IgD-negative memory B cell (primary cell): ENCODE data around the gene PRC1. TPM values are rescaled to one million over a fixed set of nuclear protein-coding genes. Genes with fewer than 3 reads are reported as not detected.

ENCODE experiments used
- H3K27ac Mint-ChIP-seq, 3 donors: one replicate each; pipeline ENCODE4 v1.8.0; 2020 to 2022; ENCODE audit warnings: mild to moderate bottlenecking in 3 of 3, mixed read lengths in 3 of 3, moderate library complexity in 1 of 3
- H3K27me3 Mint-ChIP-seq: one replicate; pipeline ENCODE4 v1.8.0; 2021; ENCODE audit warnings: mixed read lengths
- H3K36me3 Mint-ChIP-seq: one replicate; pipeline ENCODE4 v1.8.0; 2020; ENCODE audit warnings: mild to moderate bottlenecking, mixed read lengths
- H3K4me1 Mint-ChIP-seq, 3 donors: one replicate each; pipeline ENCODE4 v1.8.0; 2020 to 2022; ENCODE audit warnings: mixed read lengths in 3 of 3, mild to moderate bottlenecking in 1 of 3
- H3K4me3 Mint-ChIP-seq, 4 donors: one replicate each; pipeline ENCODE4 v1.8.0; 2020 to 2022; ENCODE audit warnings: mild to moderate bottlenecking in 4 of 4, mixed read lengths in 4 of 4, moderate library complexity in 3 of 4
- H3K9me3 Mint-ChIP-seq, 3 donors: one replicate each; pipeline ENCODE4 v1.8.0; 2020 to 2021; ENCODE audit warnings: mixed read lengths in 3 of 3, mild to moderate bottlenecking in 1 of 3
- polyA plus RNA-seq: library from polyadenylated mRNA; unstranded; fragments of 300-500 nt; fragmentation: Illumina TruSeq; gene quantifications from one replicate; pipeline ENCODE4 v1.2.3, GENCODE V29; 2021

Gene PRC1
- polyA plus RNA-seq, 1 donor from 2014 or later = 3.3 TPM

GRCh38 chr15:90954712-90955623 lies 39.4 kb downstream of the PRC1 start, which contains the start of gene RCCD1:
RCCD1 (plus strand) TSS chr15:90954884; CDS start chr15:90956735, 1,851 bp downstream.
- Mint-ChIP-seq H3K4me1 (peaks cover 9 to 11% (median 9%) of the 10 kb centered on the region in 3 donors), H3K27ac (peak within 1 kb of the TSS; percentile 77 to 96 (median 96)), H3K27me3 (no peaks in the 10 kb centered on the region), H3K36me3 (peaks cover 6% of the 10 kb centered on the region), H3K4me3 (peak within 1 kb of the TSS; percentile 89 to 96 (median 95)), H3K9me3 (no peaks in the 10 kb centered on the region)

- Mint-ChIP-seq H3K27me3 (no peaks in the 10 kb centered on the region), H3K27ac (peak overlapping the region; percentile 77 to 96 (median 96)), H3K4me1 (peaks cover 9 to 11% (median 9%) of the 10 kb centered on the region in 3 donors), H3K4me3 (peak overlapping the region in 3 of 4 donors; percentile 89 to 96 (median 95)), H3K9me3 (no peaks in the 10 kb centered on the region), H3K36me3 (peaks cover 6% of the 10 kb centered on the region)
Measured at GRCh38 chr15:90953947-90954711, 40.2 kb downstream of the PRC1 start.

- H3K27me3 Mint-ChIP-seq = no peaks in the 10 kb centered on the region
- peak overlapping the region in 3 of 4 donors; percentile 13 to 96 (median 83) for H3K4me3 Mint-ChIP-seq
- peaks cover 6% of the 10 kb centered on the region for H3K36me3 Mint-ChIP-seq
- H3K4me1 Mint-ChIP-seq = peaks cover 9 to 11% (median 9%) of the 10 kb centered on the region in 3 donors
- H3K9me3 Mint-ChIP-seq = no peaks in the 10 kb centered on the region
- H3K27ac Mint-ChIP-seq = no peak overlapping the region
Measured at GRCh38 chr15:90952901-90953677, 41.2 kb downstream of the PRC1 start.

- H3K4me3 Mint-ChIP-seq = peak overlapping the region in 1 of 4 donors; percentile 14
- H3K4me1 Mint-ChIP-seq = peaks cover 1 to 4% (median 4%) of the 10 kb centered on the region in 3 donors
- no peaks in the 10 kb centered on the region for H3K9me3 Mint-ChIP-seq
- no peak overlapping the region for H3K27ac Mint-ChIP-seq
- peaks cover 6% of the 10 kb centered on the region for H3K36me3 Mint-ChIP-seq
- no peaks in the 10 kb centered on the region for H3K27me3 Mint-ChIP-seq
Measured at GRCh38 chr15:90950676-90951075, 43.7 kb downstream of the PRC1 start.

GRCh38 chr15:90949979-90950675 lies 44.2 kb downstream of the PRC1 start:
- Mint-ChIP-seq H3K36me3 (peaks cover 6% of the 10 kb centered on the region), H3K9me3 (no peaks in the 10 kb centered on the region), H3K27ac (no peak overlapping the region), H3K4me3 (peak overlapping the region in 1 of 4 donors; percentile 14), H3K4me1 (peaks cover 0 to 4% (median 4%) of the 10 kb centered on the region in 3 donors), H3K27me3 (no peaks in the 10 kb centered on the region)

GRCh38 chr15:90948506-90948905 lies 45.8 kb downstream of the PRC1 start:
- Mint-ChIP-seq H3K27me3 (no peaks in the 10 kb centered on the region), H3K4me3 (no peak overlapping the region), H3K4me1 (no peaks in the 10 kb centered on the region), H3K36me3 (peaks cover 6% of the 10 kb centered on the region), H3K27ac (no peak overlapping the region), H3K9me3 (no peaks in the 10 kb centered on the region)

- Mint-ChIP-seq H3K4me3 (no peak overlapping the region), H3K4me1 (no peaks in the 10 kb centered on the region), H3K27me3 (no peaks in the 10 kb centered on the region), H3K9me3 (no peaks in the 10 kb centered on the region), H3K27ac (peak overlapping the region in 2 of 3 donors; percentile 19 to 39), H3K36me3 (peaks cover 5% of the 10 kb centered on the region)
Measured at GRCh38 chr15:90947577-90948357, 46.6 kb downstream of the PRC1 start.

GRCh38 chr15:90946941-90947576 lies 47.3 kb downstream of the PRC1 start:
- Mint-ChIP-seq H3K27ac (peak overlapping the region in 1 of 3 donors; percentile 19), H3K4me1 (no peaks in the 10 kb centered on the region), H3K27me3 (no peaks in the 10 kb centered on the region), H3K9me3 (no peaks in the 10 kb centered on the region), H3K4me3 (no peak overlapping the region), H3K36me3 (peaks cover 3% of the 10 kb centered on the region)

- Mint-ChIP-seq H3K9me3 (no peaks in the 10 kb centered on the region), H3K36me3 (peaks cover 3% of the 10 kb centered on the region), H3K4me3 (no peak overlapping the region), H3K4me1 (no peaks in the 10 kb centered on the region), H3K27me3 (no peaks in the 10 kb centered on the region), H3K27ac (no peak overlapping the region)
Measured at GRCh38 chr15:90946538-90946937, 47.8 kb downstream of the PRC1 start.

- Mint-ChIP-seq H3K27me3 (no peaks in the 10 kb centered on the region), H3K4me3 (no peak overlapping the region), H3K4me1 (no peaks in the 10 kb centered on the region), H3K36me3 (no peaks in the 10 kb centered on the region), H3K9me3 (no peaks in the 10 kb centered on the region), H3K27ac (peak overlapping the region in 1 of 3 donors; percentile 42)
Measured at GRCh38 chr15:90945091-90945490, 49.2 kb downstream of the PRC1 start.

- Mint-ChIP-seq H3K36me3 (no peaks in the 10 kb centered on the region), H3K4me3 (no peak overlapping the region), H3K9me3 (no peaks in the 10 kb centered on the region), H3K27me3 (no peaks in the 10 kb centered on the region), H3K4me1 (no peaks in the 10 kb centered on the region), H3K27ac (peak overlapping the region in 1 of 3 donors; percentile 43)
Measured at GRCh38 chr15:90942354-90943120, 51.8 kb downstream of the PRC1 start.

GRCh38 chr15:90941038-90941437 lies 53.3 kb downstream of the PRC1 start:
- no peaks in the 10 kb centered on the region for H3K27me3 Mint-ChIP-seq
- H3K9me3 Mint-ChIP-seq = no peaks in the 10 kb centered on the region
- H3K4me1 Mint-ChIP-seq = peaks cover 7 to 8% (median 8%) of the 10 kb centered on the region in 3 donors
- H3K27ac Mint-ChIP-seq = no peak overlapping the region
- H3K4me3 Mint-ChIP-seq = no peak overlapping the region
- no peaks in the 10 kb centered on the region for H3K36me3 Mint-ChIP-seq
